WTC11 (cell line): ENCODE data around the gene TOB2. TPM values are rescaled to one million over a fixed set of nuclear protein-coding genes. Genes with fewer than 3 reads are reported as not detected.

Experiments used
- ATAC-seq: fragments of 200-7000 bp; cut with Tn5 transposase; 2 replicates; pipeline ENCODE4 v1.10.0; 2021; ENCODE audit warnings: mild to moderate bottlenecking, moderate library complexity
- CTCF ChIA-PET: fragments of 300-600 bp; sonication (Branson Sonifier 250); formaldehyde crosslinking; loops from one replicate; lab custom pipeline; 2021; ENCODE audit warnings: antibody characterized with exemption; lab: Charles Lee
- POLR2A ChIA-PET: fragments of 350-600 bp; sonication (Branson Sonifier 250); formaldehyde crosslinking; loops from one replicate; lab custom pipeline; 2021; ENCODE audit warnings: antibody characterized with exemption; lab: Charles Lee
- DNase-seq: peaks from one replicate; pipeline ENCODE4 v3.0.0; 2021; ENCODE audit warnings: low spot score
- H3K27ac Mint-ChIP-seq: 2 replicates; pipeline ENCODE4 v1.8.0; 2021; ENCODE audit warnings: mixed read lengths
- H3K27me3 Mint-ChIP-seq: 2 replicates; pipeline ENCODE4 v1.8.0; 2021; ENCODE audit warnings: low read depth, mild to moderate bottlenecking, moderate library complexity, mixed read lengths
- H3K36me3 Mint-ChIP-seq: 2 replicates; pipeline ENCODE4 v1.8.0; 2021; ENCODE audit warnings: mixed read lengths
- H3K4me1 Mint-ChIP-seq: 2 replicates; pipeline ENCODE4 v1.8.0; 2022; ENCODE audit warnings: mixed read lengths
- H3K4me3 Mint-ChIP-seq: 2 replicates; pipeline ENCODE4 v1.8.0; 2021; ENCODE audit warnings: mild to moderate bottlenecking, moderate library complexity, mixed read lengths
- H3K9me3 Mint-ChIP-seq: 2 replicates; pipeline ENCODE4 v1.8.0; 2021; ENCODE audit warnings: mixed read lengths
- ARID4B ChIP-seq: sonication (generic); formaldehyde crosslinking; IDR thresholded peaks from 2 replicates; pipeline ENCODE4 v1.8.0; 2023; ENCODE audit warnings: missing genetic modification reagents, mild to moderate bottlenecking, borderline replicate concordance
- ATF1 ChIP-seq: sonication (generic); formaldehyde crosslinking; IDR thresholded peaks from 2 replicates; pipeline ENCODE4 v1.8.1; 2023; ENCODE audit warnings: mild to moderate bottlenecking, moderate library complexity, missing genetic modification reagents
- FOXJ3 ChIP-seq: sonication (generic); formaldehyde crosslinking; IDR thresholded peaks from 2 replicates; pipeline ENCODE4 v1.9.0; 2021; ENCODE audit warnings: missing genetic modification reagents, mild to moderate bottlenecking, borderline replicate concordance
- FOXK1 ChIP-seq: sonication (generic); formaldehyde crosslinking; IDR thresholded peaks from 2 replicates; pipeline ENCODE4 v1.8.0; 2022; ENCODE audit warnings: mild to moderate bottlenecking, moderate library complexity, missing genetic modification reagents
- FOXP1 ChIP-seq: sonication (generic); formaldehyde crosslinking; IDR thresholded peaks from 2 replicates; pipeline ENCODE4 v1.8.0; 2022; ENCODE audit warnings: missing genetic modification reagents, mild to moderate bottlenecking, moderate library complexity, borderline replicate concordance
- HMGA2 ChIP-seq: fragments of 250-450 bp; sonication (Bioruptor Pico); IDR thresholded peaks from 2 replicates; pipeline ENCODE4 v1.4.0; 2021; ENCODE audit warnings: mild to moderate bottlenecking, moderate library complexity
- JAZF1 ChIP-seq: fragments of 250-450 bp; sonication (Bioruptor Pico); IDR thresholded peaks from 2 replicates; pipeline ENCODE4 v1.9.0; 2021; ENCODE audit warnings: moderate library complexity, mild to moderate bottlenecking, inconsistent platforms
- NFYB ChIP-seq: sonication (generic); formaldehyde crosslinking; conservative IDR thresholded peaks from 2 replicates; pipeline ENCODE4 v1.8.0; 2022; ENCODE audit warnings: low read depth, missing genetic modification reagents
- RELA ChIP-seq: sonication (generic); formaldehyde crosslinking; IDR thresholded peaks from 2 replicates; pipeline ENCODE4 v1.8.1; 2022; ENCODE audit warnings: missing genetic modification reagents, mild to moderate bottlenecking, borderline replicate concordance
- TEAD4 ChIP-seq: sonication (generic); formaldehyde crosslinking; IDR thresholded peaks from 2 replicates; pipeline ENCODE4 v1.8.0; 2022; ENCODE audit warnings: mild to moderate bottlenecking, missing genetic modification reagents
- ZNF121 ChIP-seq: sonication (generic); formaldehyde crosslinking; IDR thresholded peaks from 2 replicates; pipeline ENCODE4 v1.8.0; 2023; ENCODE audit warnings: missing genetic modification reagents
- total RNA-seq: library from RNA; stranded (reverse); gene quantifications from 3 replicates; pipeline ENCODE4 v1.2.3, GENCODE V29; 2021
- TF ChIP-seq, protein P1 (sequence below): sonication (generic); formaldehyde crosslinking; conservative IDR thresholded peaks from 2 replicates; pipeline ENCODE4 v1.8.1; 2023; ENCODE audit warnings: mild to moderate bottlenecking, low read depth, missing genetic modification reagents, moderate library complexity
- TF ChIP-seq, protein P2 (sequence below): fragments of 250-450 bp; sonication (Bioruptor Pico); IDR thresholded peaks from 2 replicates; pipeline ENCODE4 v1.9.0; 2021; ENCODE audit warnings: moderate library complexity, mild to moderate bottlenecking, inconsistent platforms, borderline replicate concordance

Gene TOB2
- total RNA-seq, 1 experiment from 2014 or later = 46.6 TPM

- no peak for DNase-seq
- CTCF ChIA-PET = interaction anchor here (1.0 to 2.9 kb wide), 4 partner anchors 10 to 88 kb away, joined by 4 to 9 read pairs (median 8); no protein-coding TSS in a partner anchor
- TF ChIP-seq FOXP1 (CRISPR knock-in tag) (no peak), ATF1 (CRISPR knock-in tag) (no peak), JAZF1 (CRISPR knock-in tag) (no peak), FOXJ3 (no peak), ZNF121 (CRISPR knock-in tag) (no peak), HMGA2 (no peak), FOXK1 (CRISPR knock-in tag) (no peak), ARID4B (CRISPR knock-in tag) (no peak), NFYB (no peak), RELA (CRISPR knock-in tag) (no peak), TEAD4 (CRISPR knock-in tag) (no peak)
- TF ChIP-seq, protein P1, sequence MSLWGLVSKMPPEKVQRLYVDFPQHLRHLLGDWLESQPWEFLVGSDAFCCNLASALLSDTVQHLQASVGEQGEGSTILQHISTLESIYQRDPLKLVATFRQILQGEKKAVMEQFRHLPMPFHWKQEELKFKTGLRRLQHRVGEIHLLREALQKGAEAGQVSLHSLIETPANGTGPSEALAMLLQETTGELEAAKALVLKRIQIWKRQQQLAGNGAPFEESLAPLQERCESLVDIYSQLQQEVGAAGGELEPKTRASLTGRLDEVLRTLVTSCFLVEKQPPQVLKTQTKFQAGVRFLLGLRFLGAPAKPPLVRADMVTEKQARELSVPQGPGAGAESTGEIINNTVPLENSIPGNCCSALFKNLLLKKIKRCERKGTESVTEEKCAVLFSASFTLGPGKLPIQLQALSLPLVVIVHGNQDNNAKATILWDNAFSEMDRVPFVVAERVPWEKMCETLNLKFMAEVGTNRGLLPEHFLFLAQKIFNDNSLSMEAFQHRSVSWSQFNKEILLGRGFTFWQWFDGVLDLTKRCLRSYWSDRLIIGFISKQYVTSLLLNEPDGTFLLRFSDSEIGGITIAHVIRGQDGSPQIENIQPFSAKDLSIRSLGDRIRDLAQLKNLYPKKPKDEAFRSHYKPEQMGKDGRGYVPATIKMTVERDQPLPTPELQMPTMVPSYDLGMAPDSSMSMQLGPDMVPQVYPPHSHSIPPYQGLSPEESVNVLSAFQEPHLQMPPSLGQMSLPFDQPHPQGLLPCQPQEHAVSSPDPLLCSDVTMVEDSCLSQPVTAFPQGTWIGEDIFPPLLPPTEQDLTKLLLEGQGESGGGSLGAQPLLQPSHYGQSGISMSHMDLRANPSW (CRISPR knock-in tag) = no peak
- TF ChIP-seq, protein P2, sequence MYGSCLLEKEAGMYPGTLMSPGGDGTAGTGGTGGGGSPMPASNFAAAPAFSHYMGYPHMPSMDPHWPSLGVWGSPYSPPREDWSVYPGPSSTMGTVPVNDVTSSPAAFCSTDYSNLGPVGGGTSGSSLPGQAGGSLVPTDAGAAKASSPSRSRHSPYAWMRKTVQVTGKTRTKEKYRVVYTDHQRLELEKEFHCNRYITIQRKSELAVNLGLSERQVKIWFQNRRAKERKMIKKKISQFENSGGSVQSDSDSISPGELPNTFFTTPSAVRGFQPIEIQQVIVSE (CRISPR knock-in tag) = no peak
- H3K27me3 Mint-ChIP-seq = no peaks in the 10 kb centered on the region
- no peak for ATAC-seq
- H3K4me1 Mint-ChIP-seq = peaks cover 50% of the 10 kb centered on the region
- no peak overlapping the region for H3K4me3 Mint-ChIP-seq
- peak overlapping the region; percentile 78 for H3K27ac Mint-ChIP-seq
- POLR2A ChIA-PET = interaction anchor here (1.0 kb wide), 1 partner anchor 23 kb away, joined by 3 read pairs; the partner anchor contains the start of gene PHF5A
- H3K9me3 Mint-ChIP-seq = no peaks in the 10 kb centered on the region
- no peaks in the 10 kb centered on the region for H3K36me3 Mint-ChIP-seq
These were observed 44.9 kb upstream of the TOB2 start for GRCh38 chr22:41491374-41492100.

DNA sequence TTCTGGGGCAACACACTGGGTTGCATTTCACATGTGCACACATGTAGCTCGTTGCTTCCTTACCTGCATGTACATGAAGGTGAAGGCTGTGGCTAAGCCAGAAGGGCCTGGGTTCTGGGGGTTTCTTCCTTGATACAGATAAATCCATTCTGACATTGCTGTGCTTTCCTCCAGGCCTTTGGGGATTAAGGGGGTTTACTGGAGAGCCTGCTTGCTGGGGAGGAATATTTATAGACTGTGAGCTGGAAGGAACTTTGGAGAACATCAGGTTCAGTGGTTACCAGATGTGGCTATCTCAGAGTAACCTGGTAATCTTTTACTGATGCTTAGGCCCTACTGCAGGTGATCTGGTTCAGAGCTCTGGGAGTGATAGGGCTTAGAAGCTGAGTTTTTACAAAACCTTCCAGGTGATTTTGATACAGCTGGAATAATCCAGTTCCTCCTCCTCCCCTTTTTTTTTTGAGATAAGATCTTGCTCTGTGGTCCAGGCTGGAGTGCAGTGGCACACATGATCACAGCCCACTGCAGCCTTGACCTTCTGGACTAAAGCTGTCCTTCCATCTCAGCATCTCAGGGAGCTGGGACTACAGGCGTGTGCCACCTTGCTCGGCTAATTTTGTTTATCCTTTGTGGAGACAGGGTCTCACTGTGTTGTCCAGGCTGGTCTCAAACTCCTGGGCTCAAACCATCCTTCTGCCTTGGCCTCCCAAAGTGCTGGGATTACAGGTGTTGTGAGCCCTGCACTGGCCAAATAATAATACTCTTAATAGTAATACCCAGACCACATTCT lies 42.2 kb upstream of the TOB2 start:
- no peak for ATAC-seq
- H3K4me3 Mint-ChIP-seq = no peak overlapping the region
- H3K36me3 Mint-ChIP-seq = no peaks in the 10 kb centered on the region
- peaks cover 50% of the 10 kb centered on the region for H3K4me1 Mint-ChIP-seq
- H3K9me3 Mint-ChIP-seq = no peaks in the 10 kb centered on the region
- POLR2A ChIA-PET = interaction anchor here (1.0 to 1.1 kb wide), 2 partner anchors 20 to 43 kb away, joined by 3 read pairs; partner anchors contain the start of gene PHF5A
- H3K27ac Mint-ChIP-seq = peak overlapping the region; percentile 44
- no peak for DNase-seq
- TF ChIP-seq JAZF1 (CRISPR knock-in tag) (no peak), ZNF121 (CRISPR knock-in tag) (peak; percentile 96)
- TF ChIP-seq, all 79 proteins: peak for 1
- no peaks in the 10 kb centered on the region for H3K27me3 Mint-ChIP-seq
- CTCF ChIA-PET = interaction anchor here (1.0 to 2.6 kb wide), 6 partner anchors 9 to 88 kb away, joined by 3 to 9 read pairs (median 5); no protein-coding TSS in a partner anchor
